ENCODE measurements around the gene VEZT. TPM values are rescaled to one million over a fixed set of nuclear protein-coding genes. Genes with fewer than 3 reads are reported as not detected.

VEZT gene
- total RNA-seq, 4 donors from 2014 or later, result 55.2 to 130 (median 85.5) TPM

GRCh38 chr12:95187865-95188415 lies 29.7 kb upstream of the VEZT start:
- 60% methylated on average over 5 of the region's 5 CpGs for WGBS, 2 donors (ENCODE audit: low coverage in 1 of 2)

GRCh38 chr12:95191060-95191696 lies 26.4 kb upstream of the VEZT start:
- Histone ChIP-seq H3K4me1 (peaks cover 0 to 30% (median 7%) of the 10 kb centered on the region in 4 donors), H3K9me3 (no peaks in the 10 kb centered on the region), H3K27ac (no peak overlapping the region), H3K4me3 (no peak overlapping the region), H3K36me3 (no peaks in the 10 kb centered on the region), H3K27me3 (no peaks in the 10 kb centered on the region)
- DNase-seq, result no peak
- TF ChIP-seq CTCF (IDR thresholded peaks at IDR 0.05) (no peak), POLR2A (IDR thresholded peaks at IDR 0.05) (no peak), EP300 (IDR thresholded peaks at IDR 0.05; ENCODE audit: low read depth) (no peak), POLR2AphosphoS5 (IDR thresholded peaks at IDR 0.05) (no peak)
- intact Hi-C loops (cut with DNase I; ENCODE audit: low total_unique reads) (no loop called here), in situ Hi-C loops (cut with MboI; ENCODE audit: low pct_ligation_motif_present in 1 of 4, low pct_unique_long_range_greater_than_20kb in 1 of 4, low sequenced_read_pairs in 3 of 4) (no loop called here)
- 76% methylated on average over 1 of the region's 1 CpG; no CpG with 5 or more reads in 1 of the 2 donors for WGBS, 2 donors (ENCODE audit: low coverage in 1 of 2)

More at GRCh38 chr12:95187865-95188415, 29.7 kb upstream of the VEZT start:
- Histone ChIP-seq H3K36me3 (no peaks in the 10 kb centered on the region), H3K27me3 (no peaks in the 10 kb centered on the region), H3K4me3 (no peak overlapping the region), H3K4me1 (peaks cover 0 to 30% (median 7%) of the 10 kb centered on the region in 4 donors), H3K27ac (no peak overlapping the region), H3K9me3 (no peaks in the 10 kb centered on the region)
- no peak for DNase-seq
- in situ Hi-C loops (cut with MboI; ENCODE audit: low pct_ligation_motif_present in 1 of 4, low pct_unique_long_range_greater_than_20kb in 1 of 4, low sequenced_read_pairs in 3 of 4), result no loop called here
- intact Hi-C loops (cut with DNase I; ENCODE audit: low total_unique reads), result no loop called here
- TF ChIP-seq POLR2A (IDR thresholded peaks at IDR 0.05) (no peak), POLR2AphosphoS5 (IDR thresholded peaks at IDR 0.05) (no peak)

- H3K4me3 ChIP-seq, result no peak overlapping the region
- intact Hi-C loops (cut with DNase I; ENCODE audit: low total_unique reads), result no loop called here
- H3K27ac ChIP-seq, result no peak overlapping the region
- no peaks in the 10 kb centered on the region for H3K36me3 ChIP-seq
- H3K9me3 ChIP-seq, result no peaks in the 10 kb centered on the region
- in situ Hi-C loops (cut with MboI; ENCODE audit: low pct_ligation_motif_present in 1 of 4, low pct_unique_long_range_greater_than_20kb in 1 of 4, low sequenced_read_pairs in 3 of 4), result no loop called here
- H3K4me1 ChIP-seq, result peaks cover 0 to 30% (median 7%) of the 10 kb centered on the region in 4 donors
- TF ChIP-seq POLR2AphosphoS5 (IDR thresholded peaks at IDR 0.05), result no peak
- no peak for TF ChIP-seq CTCF (IDR thresholded peaks at IDR 0.05)
- no peak for TF ChIP-seq POLR2A (IDR thresholded peaks at IDR 0.05)
- TF ChIP-seq EP300 (IDR thresholded peaks at IDR 0.05; ENCODE audit: low read depth), result no peak
- DNase-seq, result no peak
- no peaks in the 10 kb centered on the region for H3K27me3 ChIP-seq
Observed at GRCh38 chr12:95192271-95192670, 25.3 kb upstream of the VEZT start.

GRCh38 chr12:95193139-95193538 lies 24.5 kb upstream of the VEZT start:
- H3K4me1 ChIP-seq, result peaks cover 0 to 23% (median 5%) of the 10 kb centered on the region in 4 donors
- 81 to 97% methylated on average over 3 of the region's 3 CpGs for WGBS, 2 donors (ENCODE audit: low coverage in 1 of 2)

More at GRCh38 chr12:95193139-95193538, 24.5 kb upstream of the VEZT start:
- intact Hi-C loops (cut with DNase I; ENCODE audit: low total_unique reads), result no loop called here
- Histone ChIP-seq H3K4me3 (no peak overlapping the region), H3K36me3 (no peaks in the 10 kb centered on the region), H3K27me3 (no peaks in the 10 kb centered on the region), H3K9me3 (no peaks in the 10 kb centered on the region), H3K27ac (no peak overlapping the region)
- DNase-seq, result no peak
- in situ Hi-C loops (cut with MboI; ENCODE audit: low pct_ligation_motif_present in 1 of 4, low pct_unique_long_range_greater_than_20kb in 1 of 4, low sequenced_read_pairs in 3 of 4), result no loop called here
- TF ChIP-seq CTCF (IDR thresholded peaks at IDR 0.05) (no peak), POLR2A (IDR thresholded peaks at IDR 0.05) (no peak), EP300 (IDR thresholded peaks at IDR 0.05; ENCODE audit: low read depth) (no peak), POLR2AphosphoS5 (IDR thresholded peaks at IDR 0.05) (no peak)

All from transverse colon (tissue), 4 donors.